CD14-positive monocyte (primary cell): ENCODE results near the gene ATP8B2. TPM values are rescaled to one million over a fixed set of nuclear protein-coding genes. Genes with fewer than 3 reads are reported as not detected.
"Not testable (repeated sequence)": the region's sequence is repeated elsewhere in the genome, so short reads cannot be mapped to it uniquely, and the experiment has no call there.

ENCODE experiments used
- DNase-seq, 3 donors: peaks; one replicate each; pipeline ENCODE4 v3.0.0-alpha.2; 2011 to 2022
- H2AFZ ChIP-seq: 2 replicates; pipeline ENCODE4 v1.6.0; 2012; ENCODE audit warnings: mild to moderate bottlenecking, low read depth, low read length, inconsistent platforms; ENCODE audit not compliant: insufficient read depth, poor library complexity, severe bottlenecking
- H3K27ac ChIP-seq, 2 donors: 1 replicate in 1 of 2; 2 replicates in 1 of 2; pipeline ENCODE4 v1.5.1; 2012 to 2013; ENCODE audit warnings: low read length in 2 of 2, control low read depth in 1 of 2, inconsistent platforms in 1 of 2, low read depth in 1 of 2, mild to moderate bottlenecking in 1 of 2
- H3K27me3 ChIP-seq, 2 donors: one replicate each; pipeline versions ENCODE4 v1.6.0 to v1.6.1; 2011 to 2013; ENCODE audit warnings: low read length in 2 of 2; ENCODE audit not compliant: control insufficient read depth in 2 of 2, insufficient read depth in 2 of 2
- H3K36me3 ChIP-seq, 2 donors: replicated peaks in 1 of 2; 1 replicate in 1 of 2; 2 replicates in 1 of 2; pipeline versions ENCODE4 v1.5.1 to v1.6.1; 2012 to 2013; ENCODE audit warnings: low read length in 2 of 2, control low read depth in 1 of 2, inconsistent platforms in 1 of 2, mild to moderate bottlenecking in 1 of 2; ENCODE audit not compliant: insufficient read depth in 2 of 2, control insufficient read depth in 1 of 2
- H3K4me1 ChIP-seq, 2 donors: 1 replicate in 1 of 2; 2 replicates in 1 of 2; pipeline versions ENCODE4 v1.5.1 to v1.6.1; 2012 to 2013; ENCODE audit warnings: low read length in 2 of 2, control low read depth in 1 of 2, inconsistent platforms in 1 of 2, mild to moderate bottlenecking in 1 of 2, moderate library complexity in 1 of 2; ENCODE audit not compliant: insufficient read depth in 2 of 2, control insufficient read depth in 1 of 2
- H3K4me2 ChIP-seq: replicated peaks from 2 replicates; pipeline ENCODE3; 2012; ENCODE audit warnings: low read length, moderate library complexity, mild to moderate bottlenecking; ENCODE audit not compliant: poor library complexity, severe bottlenecking; ENCODE audit errors: extremely low read depth
- H3K4me3 ChIP-seq, 3 experiments: fragments of 200-600 bp in 1 of 3; sonication (generic) in 1 of 3; replicated peaks in 1 of 3; 1 replicate in 2 of 3; 2 replicates in 1 of 3; pipeline ENCODE4 v1.5.1; 2011 to 2013; ENCODE audit warnings: low read length in 3 of 3, mild to moderate bottlenecking in 3 of 3, control low read depth in 2 of 3, low read depth in 2 of 3, inconsistent platforms in 1 of 3, moderate library complexity in 1 of 3
- H3K79me2 ChIP-seq: 2 replicates; pipeline ENCODE4 v1.6.0; 2012; ENCODE audit warnings: mild to moderate bottlenecking, control low read depth, inconsistent platforms, low read length, moderate library complexity; ENCODE audit not compliant: insufficient read depth
- H3K9ac ChIP-seq: 2 replicates; pipeline ENCODE4 v1.6.0; 2017; ENCODE audit warnings: low read length, mild to moderate bottlenecking; ENCODE audit not compliant: insufficient read depth, poor library complexity, severe bottlenecking
- H3K9me3 ChIP-seq, 2 donors: replicated peaks in 1 of 2; 1 replicate in 1 of 2; 2 replicates in 1 of 2; pipeline versions ENCODE4 v1.5.1 to v1.6.1; 2012 to 2013; ENCODE audit warnings: low read length in 2 of 2, control low read depth in 1 of 2; ENCODE audit not compliant: control insufficient read depth in 1 of 2, insufficient read depth in 1 of 2
- H4K20me1 ChIP-seq: 2 replicates; pipeline ENCODE4 v1.6.0; 2012; ENCODE audit warnings: mild to moderate bottlenecking, low read length, control low read depth, moderate library complexity; ENCODE audit not compliant: insufficient read depth
- H3K27ac Mint-ChIP-seq, 7 donors: one replicate each; pipeline ENCODE4 v1.8.0; 2020; ENCODE audit warnings: mild to moderate bottlenecking in 7 of 7, mixed read lengths in 7 of 7, moderate library complexity in 6 of 7, inconsistent platforms in 2 of 7
- H3K27me3 Mint-ChIP-seq, 3 donors: one replicate each; pipeline ENCODE4 v1.8.0; 2021 to 2022; ENCODE audit warnings: low read depth in 3 of 3, mild to moderate bottlenecking in 3 of 3, mixed read lengths in 3 of 3, moderate library complexity in 3 of 3, inconsistent platforms in 1 of 3
- H3K36me3 Mint-ChIP-seq, 2 donors: one replicate each; pipeline ENCODE4 v1.8.0; 2020; ENCODE audit warnings: mixed read lengths in 2 of 2, inconsistent platforms in 1 of 2, mild to moderate bottlenecking in 1 of 2
- H3K4me1 Mint-ChIP-seq: one replicate; pipeline ENCODE4 v1.8.0; 2020; ENCODE audit warnings: mild to moderate bottlenecking, mixed read lengths
- H3K4me3 Mint-ChIP-seq, 2 donors: one replicate each; pipeline ENCODE4 v1.8.0; 2020; ENCODE audit warnings: mild to moderate bottlenecking in 2 of 2, mixed read lengths in 2 of 2, moderate library complexity in 1 of 2
- H3K9me3 Mint-ChIP-seq, 7 donors: one replicate each; pipeline ENCODE4 v1.8.0; 2020 to 2022; ENCODE audit warnings: mixed read lengths in 7 of 7, mild to moderate bottlenecking in 6 of 7, moderate library complexity in 6 of 7, inconsistent platforms in 2 of 7
- WGBS: methylation state at CpG from one replicate; pipeline ENCODE4 v1.1.5; 2013; ENCODE audit warnings: missing lambda C conversion rate; ENCODE audit not compliant: insufficient coverage; 5-methylcytosine and 5-hydroxymethylcytosine counted together
- intact Hi-C, 2 donors: fragments of 100-400 bp; cut with micrococcal nuclease; formaldehyde crosslinking; loops; one replicate each; pipeline versions ENCODE4 v1.15.0 to v1.15.1; 2023
- polyA plus RNA-seq, 3 donors: library from polyadenylated mRNA; depleted of rRNA in 1 of 3; unstranded in 2 of 3; stranded (reverse) in 1 of 3; fragments of 300-500 nt in 2 of 3; fragments of >200 nt in 1 of 3; fragmentation: Illumina TruSeq in 2 of 3; gene quantifications; 1 replicate in 2 of 3; 2 replicates in 1 of 3; pipeline ENCODE4 v1.2.3, GENCODE V29; 2012 to 2021
- TF ChIP-seq, protein P1 (sequence below): fragments of 200-600 bp; IDR thresholded peaks from one replicate; pipeline ENCODE4 v1.8.0; 2022; ENCODE audit warnings: antibody characterized with exemption, mild to moderate bottlenecking

The ATP8B2 gene
- polyA plus RNA-seq, 3 donors, result 0.46 to 2.2 (median 0.98) TPM

DNA sequence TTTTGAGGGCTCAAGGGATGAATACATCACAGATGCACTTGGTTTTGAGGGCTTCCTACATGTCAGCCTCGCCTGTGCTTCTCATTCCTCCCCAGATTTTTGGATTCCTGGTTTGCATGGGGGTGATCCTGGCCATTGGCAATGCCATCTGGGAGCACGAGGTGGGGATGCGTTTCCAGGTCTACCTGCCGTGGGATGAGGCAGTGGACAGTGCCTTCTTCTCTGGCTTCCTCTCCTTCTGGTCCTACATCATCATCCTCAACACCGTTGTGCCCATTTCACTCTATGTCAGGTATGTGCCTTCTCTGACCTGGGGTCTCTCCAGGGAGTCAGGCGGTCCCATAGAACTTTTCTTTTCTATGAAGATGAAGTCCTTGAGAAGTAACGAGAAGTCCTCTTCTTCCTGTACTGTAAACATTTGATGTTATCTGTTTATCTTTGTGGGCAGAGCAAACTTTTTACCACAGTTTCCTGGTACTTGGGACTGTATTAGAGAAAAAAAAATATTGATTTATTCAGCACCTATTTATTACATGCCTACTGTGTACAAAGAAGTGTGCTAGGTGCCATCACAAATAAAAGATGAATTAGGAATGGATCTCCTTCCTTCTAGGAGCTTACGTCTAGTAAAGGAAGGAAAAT is 12.0 kb downstream of the ATP8B2 start:
- 100% methylated on average over 1 of the region's 8 CpGs for WGBS
- peaks cover 27% of the 10 kb centered on the region for H3K4me1 Mint-ChIP-seq
- Histone ChIP-seq H3K27me3 (no peaks in the 10 kb centered on the region), H3K4me3 (no peak overlapping the region), H3K27ac (no peak overlapping the region), H3K9ac (no peak overlapping the region), H3K4me1 (peaks cover 12 to 13% of the 10 kb centered on the region in 2 donors), H3K79me2 (no peaks in the 10 kb centered on the region), H3K4me2 (no peak overlapping the region), H3K36me3 (no peaks in the 10 kb centered on the region), H3K9me3 (no peaks in the 10 kb centered on the region), H2AFZ (no peak overlapping the region), H4K20me1 (no peaks in the 10 kb centered on the region)
- H3K36me3 Mint-ChIP-seq, result peaks cover 0 to 7% of the 10 kb centered on the region in 2 donors
- no peak overlapping the region for H3K27ac Mint-ChIP-seq
- peaks cover 0 to 2% (median 0%) of the 10 kb centered on the region in 7 donors for H3K9me3 Mint-ChIP-seq
- H3K27me3 Mint-ChIP-seq, result peaks cover 0 to 4% (median 2%) of the 10 kb centered on the region in 3 donors
- TF ChIP-seq, protein P1, sequence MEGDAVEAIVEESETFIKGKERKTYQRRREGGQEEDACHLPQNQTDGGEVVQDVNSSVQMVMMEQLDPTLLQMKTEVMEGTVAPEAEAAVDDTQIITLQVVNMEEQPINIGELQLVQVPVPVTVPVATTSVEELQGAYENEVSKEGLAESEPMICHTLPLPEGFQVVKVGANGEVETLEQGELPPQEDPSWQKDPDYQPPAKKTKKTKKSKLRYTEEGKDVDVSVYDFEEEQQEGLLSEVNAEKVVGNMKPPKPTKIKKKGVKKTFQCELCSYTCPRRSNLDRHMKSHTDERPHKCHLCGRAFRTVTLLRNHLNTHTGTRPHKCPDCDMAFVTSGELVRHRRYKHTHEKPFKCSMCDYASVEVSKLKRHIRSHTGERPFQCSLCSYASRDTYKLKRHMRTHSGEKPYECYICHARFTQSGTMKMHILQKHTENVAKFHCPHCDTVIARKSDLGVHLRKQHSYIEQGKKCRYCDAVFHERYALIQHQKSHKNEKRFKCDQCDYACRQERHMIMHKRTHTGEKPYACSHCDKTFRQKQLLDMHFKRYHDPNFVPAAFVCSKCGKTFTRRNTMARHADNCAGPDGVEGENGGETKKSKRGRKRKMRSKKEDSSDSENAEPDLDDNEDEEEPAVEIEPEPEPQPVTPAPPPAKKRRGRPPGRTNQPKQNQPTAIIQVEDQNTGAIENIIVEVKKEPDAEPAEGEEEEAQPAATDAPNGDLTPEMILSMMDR, result no peak
- intact Hi-C loops, result loop anchor here in 1 of 2 donors (10.0 kb wide), 1 partner anchor 137 kb away; no protein-coding TSS in a partner anchor
- no peak overlapping the region for H3K4me3 Mint-ChIP-seq
- no peak for DNase-seq

DNA sequence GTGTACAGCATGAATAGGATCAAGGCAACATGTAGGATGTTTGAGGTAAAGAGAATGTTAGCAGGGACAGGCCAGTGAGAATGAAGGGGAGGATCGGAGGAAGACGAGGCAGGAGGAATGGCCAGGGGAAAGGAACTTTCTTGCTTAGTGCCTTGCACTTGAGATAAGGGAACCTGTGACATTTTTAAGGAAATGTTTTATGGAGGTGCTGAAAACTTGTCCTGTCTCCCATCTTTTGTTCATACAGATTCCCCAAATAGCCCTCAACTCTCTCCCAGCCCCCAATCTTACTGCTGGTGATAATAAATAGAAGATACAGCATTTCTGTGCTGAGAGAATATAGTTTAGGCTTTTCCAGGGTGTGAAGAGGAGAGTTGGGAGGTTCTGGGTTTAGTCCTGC is 13.6 kb downstream of the ATP8B2 start:
- Mint-ChIP-seq H3K4me1 (peaks cover 34% of the 10 kb centered on the region), H3K36me3 (peaks cover 0 to 7% of the 10 kb centered on the region in 2 donors), H3K27ac (peak overlapping the region in 1 of 7 donors; percentile 33), H3K27me3 (peaks cover 0 to 4% (median 2%) of the 10 kb centered on the region in 3 donors), H3K4me3 (no peak overlapping the region), H3K9me3 (peaks cover 0 to under 1% (median 0%) of the 10 kb centered on the region in 7 donors)
- no peak overlapping the region for H3K4me2 ChIP-seq
- H3K9ac ChIP-seq, result no peak overlapping the region
- WGBS, result no CpG with 5 or more reads among the region's 2 CpGs
- no peaks in the 10 kb centered on the region for H3K27me3 ChIP-seq
- peaks cover 25 to 27% of the 10 kb centered on the region in 2 donors for H3K4me1 ChIP-seq
- no peaks in the 10 kb centered on the region for H3K79me2 ChIP-seq
- intact Hi-C loops, result loop anchor here in 1 of 2 donors (10.0 kb wide), 1 partner anchor 136 kb away; no protein-coding TSS in a partner anchor
- H3K4me3 ChIP-seq, result no peak overlapping the region
- H3K27ac ChIP-seq, result no peak overlapping the region
- H3K9me3 ChIP-seq, result no peaks in the 10 kb centered on the region
- TF ChIP-seq, protein P1, result no peak
- H3K36me3 ChIP-seq, result no peaks in the 10 kb centered on the region
- no peaks in the 10 kb centered on the region for H4K20me1 ChIP-seq
- H2AFZ ChIP-seq, result no peak overlapping the region
- no peak for DNase-seq

DNA sequence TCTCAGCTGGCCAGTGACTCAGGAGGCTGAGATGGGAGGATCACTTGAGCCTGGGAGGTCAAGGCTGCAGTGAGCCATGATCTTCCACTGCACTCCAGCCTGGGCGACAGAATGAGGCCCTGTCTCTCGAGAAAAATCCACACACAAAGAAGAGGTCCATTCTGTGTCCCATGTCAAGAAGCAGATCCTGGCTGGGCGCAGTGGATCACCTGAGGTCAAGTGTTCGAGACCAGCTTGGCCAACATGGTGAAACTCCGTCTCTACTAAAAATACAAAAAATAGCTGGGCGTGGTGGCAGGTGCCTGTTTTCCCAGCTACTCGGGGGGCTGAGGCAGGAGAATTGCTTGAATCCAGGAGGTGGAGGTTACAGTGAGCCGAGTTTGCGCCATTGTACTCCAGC is 16.0 kb downstream of the ATP8B2 start:
- 100% methylated on average over 3 of the region's 9 CpGs for WGBS
- H4K20me1 ChIP-seq, H3K4me3 Mint-ChIP-seq, H3K9me3 ChIP-seq, H3K9me3 Mint-ChIP-seq, H3K27me3 ChIP-seq, H3K27ac ChIP-seq, H3K4me3 ChIP-seq, H3K4me2 ChIP-seq, DNase-seq, H3K9ac ChIP-seq, H2AFZ ChIP-seq, H3K79me2 ChIP-seq, H3K27me3 Mint-ChIP-seq, H3K36me3 ChIP-seq: not testable (repeated sequence)
- peaks cover 0 to 11% of the 10 kb centered on the region in 2 donors for H3K36me3 Mint-ChIP-seq
- H3K4me1 ChIP-seq, result peaks cover 29 to 31% of the 10 kb centered on the region in 2 donors
- intact Hi-C loops, result loop anchor here in 1 of 2 donors (10.0 kb wide), 1 partner anchor 53 kb away; no protein-coding TSS in a partner anchor
- peaks cover 37% of the 10 kb centered on the region for H3K4me1 Mint-ChIP-seq
- peak overlapping the region in 1 of 7 donors; percentile 47 for H3K27ac Mint-ChIP-seq
